SH-SY5Y (cell line): ENCODE measurements around the gene NR4A1.

Source experiments
- GATA2 ChIP-seq: IDR thresholded peaks from 2 replicates; pipeline ENCODE4 v1.6.1; 2011; ENCODE audit warnings: mild to moderate bottlenecking, low read depth, low read length
- GATA3 ChIP-seq: IDR thresholded peaks from 2 replicates; pipeline ENCODE4 v1.6.1; 2011; ENCODE audit warnings: low read depth, mild to moderate bottlenecking, low read length, moderate library complexity

DNA sequence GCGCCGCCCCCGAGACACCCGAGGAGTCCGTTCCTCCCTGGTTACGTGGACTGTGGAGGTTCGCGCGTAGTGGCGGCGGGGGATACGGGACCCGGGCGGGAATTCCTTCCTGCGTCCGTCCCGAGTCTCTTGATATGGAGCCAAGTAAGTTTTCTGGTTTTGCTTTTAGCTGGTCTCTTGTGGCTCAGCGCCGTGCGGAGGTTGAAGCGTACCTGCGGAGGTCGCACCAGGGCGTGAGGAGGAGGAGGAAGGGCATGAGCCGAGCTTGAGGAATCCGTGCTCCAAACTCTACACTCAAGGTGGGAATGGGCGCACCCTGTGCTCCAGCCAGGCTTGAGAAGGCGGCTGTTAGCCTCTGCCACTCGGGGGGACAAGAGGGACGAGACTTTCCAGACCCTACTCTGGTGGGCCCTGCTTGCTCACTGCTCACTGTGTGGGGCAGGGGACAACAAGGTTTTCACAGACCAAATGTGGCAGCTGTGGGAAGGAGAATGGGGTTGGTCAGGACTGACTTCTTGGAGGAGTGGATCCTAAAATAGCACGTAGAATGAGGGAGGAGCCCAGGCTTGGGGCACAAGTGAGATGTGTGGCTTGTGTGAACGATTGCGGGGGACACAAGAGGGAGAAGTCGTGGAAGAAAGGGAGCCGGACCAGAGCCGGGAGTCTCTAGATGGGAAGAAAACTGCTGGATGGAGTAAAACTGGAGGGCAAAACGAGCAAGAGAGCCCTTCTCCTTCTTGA is 19.1 kb downstream of the NR4A1 start:
- no peak for TF ChIP-seq GATA2
- TF ChIP-seq GATA3, result no peak
